Activated CD4-positive, alpha-beta memory T cell treated with anti-CD3 and anti-CD28 coated beads for 36 hours (primary cell): Measurements from ENCODE around the gene PPP1CB. TPM values are rescaled to one million over a fixed set of nuclear protein-coding genes. Genes with fewer than 3 reads are reported as not detected.

Experiments
- CTCF ChIA-PET: fragments of 350-600 bp; sonication (Branson Sonifier 250); formaldehyde crosslinking; loops from one replicate; lab custom pipeline; 2021; ENCODE audit warnings: antibody characterized with exemption, inconsistent platforms; lab: Charles Lee
- POLR2A ChIA-PET: fragments of 350-600 bp; sonication (Branson Sonifier 250); formaldehyde crosslinking; loops from one replicate; lab custom pipeline; 2021; ENCODE audit warnings: antibody characterized with exemption; lab: Charles Lee
- DNase-seq: peaks from one replicate; pipeline ENCODE4 v3.0.0-alpha.2; 2020
- H3K27ac Mint-ChIP-seq: one replicate; pipeline ENCODE4 v1.8.0; 2021; ENCODE audit warnings: mixed read lengths
- H3K27me3 Mint-ChIP-seq: one replicate; pipeline ENCODE4 v1.8.0; 2021; ENCODE audit warnings: mixed read lengths
- H3K36me3 Mint-ChIP-seq: one replicate; pipeline ENCODE4 v1.8.0; 2021; ENCODE audit warnings: mixed read lengths
- H3K4me1 Mint-ChIP-seq: one replicate; pipeline ENCODE4 v1.8.0; 2021; ENCODE audit warnings: low read depth, mixed read lengths
- H3K4me3 Mint-ChIP-seq: one replicate; pipeline ENCODE4 v1.8.0; 2021; ENCODE audit warnings: mild to moderate bottlenecking, mixed read lengths
- H3K9me3 Mint-ChIP-seq: one replicate; pipeline ENCODE4 v1.8.0; 2021; ENCODE audit warnings: mixed read lengths
- intact Hi-C: fragments of 100-400 bp; cut with micrococcal nuclease; formaldehyde crosslinking; loops from one replicate; pipeline ENCODE4 v1.15.1; 2023
- total RNA-seq, 2 experiments: library from RNA; stranded (reverse); gene quantifications; one replicate each; pipeline ENCODE4 v1.2.3, GENCODE V29; 2021

PPP1CB gene
- total RNA-seq, 2 experiments from 2014 or later, result 238 to 256 TPM

GRCh38 chr2:28824870-28825269, 73.2 kb downstream of the PPP1CB start:
- Mint-ChIP-seq H3K4me3 (no peak overlapping the region), H3K27ac (no peak overlapping the region), H3K9me3 (no peaks in the 10 kb centered on the region), H3K4me1 (peaks cover 8% of the 10 kb centered on the region), H3K27me3 (no peaks in the 10 kb centered on the region), H3K36me3 (no peaks in the 10 kb centered on the region)
- ChIA-PET POLR2A (no interaction called here), CTCF (interaction anchor here (0.6 kb wide), 1 partner anchor 20 kb away, joined by 3 read pairs; no protein-coding TSS in a partner anchor)
- no peak for DNase-seq
- intact Hi-C loops, result loop anchor here (5.0 kb wide), 1 partner anchor 187 kb away; no protein-coding TSS in a partner anchor

- Mint-ChIP-seq H3K27me3 (no peaks in the 10 kb centered on the region), H3K27ac (no peak overlapping the region), H3K9me3 (no peaks in the 10 kb centered on the region), H3K36me3 (no peaks in the 10 kb centered on the region), H3K4me3 (no peak overlapping the region), H3K4me1 (peaks cover 6% of the 10 kb centered on the region)
- ChIA-PET POLR2A (no interaction called here), CTCF (no interaction called here)
- intact Hi-C loops, result no loop called here
- no peak for DNase-seq
These were observed 76.8 kb downstream of the PPP1CB start for GRCh38 chr2:28828382-28828781.

GRCh38 chr2:28833740-28834470, 82.3 kb downstream of the PPP1CB start:
- Mint-ChIP-seq H3K9me3 (no peaks in the 10 kb centered on the region), H3K4me3 (no peak overlapping the region)
- POLR2A ChIA-PET, result no interaction called here

GRCh38 chr2:28835781-28836180, 84.2 kb downstream of the PPP1CB start:
- H3K4me1 Mint-ChIP-seq, result no peaks in the 10 kb centered on the region
- ChIA-PET POLR2A (no interaction called here), CTCF (interaction anchor here (0.8 to 1.4 kb wide), 3 partner anchors 14 to 666 kb away, joined by 3 to 4 read pairs (median 3); no protein-coding TSS in a partner anchor)
- no peak overlapping the region for H3K4me3 Mint-ChIP-seq
- no peaks in the 10 kb centered on the region for H3K36me3 Mint-ChIP-seq
- no peaks in the 10 kb centered on the region for H3K27me3 Mint-ChIP-seq
- intact Hi-C loops, result no loop called here
- no peak for DNase-seq
- H3K27ac Mint-ChIP-seq, result no peak overlapping the region
- H3K9me3 Mint-ChIP-seq, result no peaks in the 10 kb centered on the region

More at GRCh38 chr2:28833740-28834470, 82.3 kb downstream of the PPP1CB start:
- Mint-ChIP-seq H3K27me3 (no peaks in the 10 kb centered on the region), H3K27ac (no peak overlapping the region), H3K36me3 (no peaks in the 10 kb centered on the region), H3K4me1 (no peaks in the 10 kb centered on the region)
- CTCF ChIA-PET, result interaction anchor here (0.7 kb wide), 1 partner anchor 37 kb away, joined by 3 read pairs; the partner anchor contains the start of gene TRMT61B
- intact Hi-C loops, result no loop called here
- DNase-seq, result no peak

GRCh38 chr2:28838971-28839370, 87.3 kb downstream of the PPP1CB start:
- no peak overlapping the region for H3K27ac Mint-ChIP-seq
- H3K27me3 Mint-ChIP-seq, result no peaks in the 10 kb centered on the region
- H3K4me1 Mint-ChIP-seq, result no peaks in the 10 kb centered on the region
- DNase-seq, result no peak
- CTCF ChIA-PET, result interaction anchor here (0.6 to 0.9 kb wide), 3 partner anchors 10 to 244 kb away, joined by 3 read pairs; no protein-coding TSS in a partner anchor
- intact Hi-C loops, result no loop called here
- H3K4me3 Mint-ChIP-seq, result no peak overlapping the region
- H3K36me3 Mint-ChIP-seq, result no peaks in the 10 kb centered on the region
- POLR2A ChIA-PET, result no interaction called here
- H3K9me3 Mint-ChIP-seq, result no peaks in the 10 kb centered on the region

- POLR2A ChIA-PET, result no interaction called here
- no peak overlapping the region for H3K27ac Mint-ChIP-seq
- CTCF ChIA-PET, result no interaction called here
- no peaks in the 10 kb centered on the region for H3K9me3 Mint-ChIP-seq
- no peaks in the 10 kb centered on the region for H3K27me3 Mint-ChIP-seq
- intact Hi-C loops, result no loop called here
- peaks cover 2% of the 10 kb centered on the region for H3K36me3 Mint-ChIP-seq
- no peak overlapping the region for H3K4me3 Mint-ChIP-seq
- DNase-seq, result no peak
- no peaks in the 10 kb centered on the region for H3K4me1 Mint-ChIP-seq
These were observed 90.4 kb downstream of the PPP1CB start for GRCh38 chr2:28842042-28842441.

Other genes starting within 250 kb of the PPP1CB start
- 1 to 10 TPM in 1 of 2 experiments, under 1 TPM in 1; 0.92 to 1.1 TPM for gene SPDYA, start 59.0 kb downstream of the PPP1CB start, total RNA-seq
- 10 to 100 TPM; 16.7 to 18.1 TPM for gene TRMT61B, start 118.5 kb downstream of the PPP1CB start, total RNA-seq
- 10 to 100 TPM; 72.7 to 84.8 TPM for gene WDR43, start 142.8 kb downstream of the PPP1CB start, total RNA-seq
- 1 to 10 TPM; 9.6 TPM for gene TOGARAM2, start 229.5 kb downstream of the PPP1CB start, total RNA-seq